Activated CD4-positive, alpha-beta T cell treated with anti-CD3 and anti-CD28 coated beads for 36 hours (primary cell): Measurements from ENCODE around the gene SPECC1. TPM values are rescaled to one million over a fixed set of nuclear protein-coding genes. Genes with fewer than 3 reads are reported as not detected.

Source experiments
- ATAC-seq: fragments of 200-7000 bp; cut with Tn5 transposase; one replicate; pipeline ENCODE4 v1.10.0; 2021; ENCODE audit warnings: mild to moderate bottlenecking, moderate library complexity
- CTCF ChIA-PET: fragments of 350-600 bp; sonication (Branson Sonifier 250); formaldehyde crosslinking; loops from one replicate; lab custom pipeline; 2021; ENCODE audit warnings: antibody characterized with exemption; lab: Charles Lee
- POLR2A ChIA-PET: fragments of 350-600 bp; sonication (Branson Sonifier 250); formaldehyde crosslinking; loops from one replicate; lab custom pipeline; 2021; ENCODE audit warnings: antibody characterized with exemption, inconsistent platforms; lab: Charles Lee
- DNase-seq: peaks from one replicate; pipeline ENCODE4 v3.0.0-alpha.2; 2020
- H3K27ac Mint-ChIP-seq: one replicate; pipeline ENCODE4 v1.8.0; 2021; ENCODE audit warnings: mixed read lengths
- H3K27me3 Mint-ChIP-seq: one replicate; pipeline ENCODE4 v1.8.0; 2021; ENCODE audit warnings: mixed read lengths
- H3K36me3 Mint-ChIP-seq: one replicate; pipeline ENCODE4 v1.8.0; 2021; ENCODE audit warnings: low read depth, mixed read lengths
- H3K4me1 Mint-ChIP-seq: one replicate; pipeline ENCODE4 v1.8.0; 2021; ENCODE audit warnings: mixed read lengths
- H3K4me3 Mint-ChIP-seq: one replicate; pipeline ENCODE4 v1.8.0; 2021; ENCODE audit warnings: mild to moderate bottlenecking, moderate library complexity, mixed read lengths
- H3K9me3 Mint-ChIP-seq: one replicate; pipeline ENCODE4 v1.8.0; 2021; ENCODE audit warnings: low read depth, mixed read lengths
- intact Hi-C, 2 experiments: fragments of 100-400 bp; cut with DNase I in 1 of 2; cut with micrococcal nuclease in 1 of 2; formaldehyde crosslinking; loops; one replicate each; pipeline versions ENCODE4 v1.14.2 to v1.15.1; 2022 to 2024; cut with DNase I, micrococcal nuclease
- total RNA-seq, 2 experiments: library from RNA; stranded (reverse); gene quantifications; one replicate each; pipeline ENCODE4 v1.2.3, GENCODE V29; 2021

SPECC1 gene
- total RNA-seq, 2 experiments from 2014 or later, result 6.1 to 10.4 TPM

DNA sequence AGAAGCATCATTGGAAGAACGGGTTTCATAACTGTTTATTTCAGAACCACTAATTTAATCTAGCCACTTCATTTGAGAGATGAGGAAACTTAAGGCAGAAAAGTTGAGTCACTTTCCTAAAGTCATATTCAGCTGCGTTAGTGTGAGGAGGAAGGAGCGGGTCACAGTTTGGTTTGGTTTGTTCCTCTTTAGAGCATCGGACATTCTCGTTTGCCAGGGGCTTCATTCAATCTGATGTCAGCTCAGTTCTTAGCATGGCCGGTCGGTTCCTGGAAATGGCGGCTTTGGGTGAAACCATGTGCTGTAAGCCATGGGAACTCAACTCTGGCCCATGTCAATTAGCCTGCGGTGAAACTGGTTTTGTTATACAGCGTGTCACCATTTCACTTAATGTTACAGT lies 271.7 kb downstream of the SPECC1 start:
- Mint-ChIP-seq H3K4me1 (peaks cover 63% of the 10 kb centered on the region), H3K9me3 (no peaks in the 10 kb centered on the region), H3K27ac (no peak overlapping the region), H3K4me3 (no peak overlapping the region), H3K36me3 (no peaks in the 10 kb centered on the region), H3K27me3 (no peaks in the 10 kb centered on the region)
- CTCF ChIA-PET, result interaction anchor here (0.7 to 1.0 kb wide), 2 partner anchors 10 to 552 kb away, joined by 3 to 5 read pairs; no protein-coding TSS in a partner anchor
- DNase-seq (peak; percentile 45), ATAC-seq (peak; percentile 67)
- intact Hi-C loops, result loop anchor here (2.0 kb wide), 1 partner anchor 46 kb away; no protein-coding TSS in a partner anchor
- POLR2A ChIA-PET, result no interaction called here

DNA sequence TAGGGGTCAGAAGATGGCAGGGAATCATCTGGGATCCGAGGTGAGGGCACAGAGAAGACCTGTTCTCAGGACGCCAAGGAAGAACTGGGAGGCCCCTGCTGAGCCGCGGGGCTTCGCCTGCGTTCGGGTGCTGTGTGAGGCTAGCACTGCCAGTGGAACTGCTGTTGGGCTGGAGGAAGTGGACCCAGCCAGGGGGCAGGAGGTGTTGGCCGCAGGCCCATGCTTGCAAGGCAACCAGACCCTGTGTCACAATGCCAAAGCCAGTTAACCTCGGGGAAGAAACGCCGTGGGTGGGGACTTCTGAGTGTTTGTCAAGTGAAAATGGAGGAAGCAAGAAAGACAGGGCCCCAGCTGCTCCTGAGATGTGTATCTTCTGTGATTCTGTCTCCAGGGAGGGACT lies 272.7 kb downstream of the SPECC1 start:
- ATAC-seq, result no peak
- Mint-ChIP-seq H3K4me3 (no peak overlapping the region), H3K4me1 (peaks cover 53% of the 10 kb centered on the region), H3K36me3 (no peaks in the 10 kb centered on the region), H3K9me3 (no peaks in the 10 kb centered on the region), H3K27me3 (no peaks in the 10 kb centered on the region), H3K27ac (no peak overlapping the region)
- intact Hi-C loops, result loop anchor here (2.0 kb wide), 1 partner anchor 47 kb away; no protein-coding TSS in a partner anchor
- peak; percentile 35 for DNase-seq
- CTCF ChIA-PET, result no interaction called here
- POLR2A ChIA-PET, result no interaction called here

DNA sequence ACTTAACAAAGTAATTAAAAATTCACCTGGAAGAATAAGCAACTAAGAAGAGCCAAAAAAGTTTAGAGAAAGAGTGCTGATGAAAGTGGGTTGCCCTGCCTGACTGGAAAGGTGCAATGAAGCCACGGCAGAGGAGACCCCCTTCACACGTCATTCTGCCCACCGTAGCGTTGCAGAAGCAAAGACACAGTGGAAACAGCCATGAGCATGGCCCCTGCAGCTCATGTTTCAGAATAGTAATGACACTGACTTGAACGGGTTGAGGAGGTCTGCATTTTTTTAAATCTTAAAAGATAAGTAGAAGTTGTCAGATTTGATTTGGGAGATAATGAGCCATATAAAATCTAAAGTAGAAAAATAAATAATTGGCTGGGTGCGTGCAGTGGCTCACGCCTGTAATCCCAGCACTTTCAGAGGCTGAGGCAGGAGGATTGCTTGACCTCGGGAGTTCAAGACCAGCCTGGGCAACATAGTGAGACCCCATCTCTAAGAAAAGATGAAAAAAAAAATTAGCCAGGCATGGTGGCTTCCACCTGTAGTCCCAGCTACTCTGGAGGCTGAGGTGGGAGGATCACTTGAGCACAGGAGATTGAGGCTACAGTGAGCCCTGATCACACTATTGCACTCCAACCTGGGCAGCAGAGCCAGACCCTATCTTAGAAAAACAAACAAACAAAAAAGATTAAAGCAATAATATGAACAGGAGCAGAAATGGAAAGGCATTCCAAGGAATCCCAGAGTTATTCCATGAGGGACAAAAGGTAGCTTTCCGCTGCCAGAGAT lies 273.6 kb downstream of the SPECC1 start:
- H3K36me3 Mint-ChIP-seq, result no peaks in the 10 kb centered on the region
- no peaks in the 10 kb centered on the region for H3K27me3 Mint-ChIP-seq
- ChIA-PET CTCF (interaction anchor here (1.8 kb wide), 1 partner anchor 77 kb away, joined by 4 read pairs; no protein-coding TSS in a partner anchor), POLR2A (no interaction called here)
- no peak overlapping the region for H3K27ac Mint-ChIP-seq
- peaks cover 44% of the 10 kb centered on the region for H3K4me1 Mint-ChIP-seq
- ATAC-seq, result no peak
- intact Hi-C loops, result no loop called here
- H3K9me3 Mint-ChIP-seq, result no peaks in the 10 kb centered on the region
- H3K4me3 Mint-ChIP-seq, result no peak overlapping the region
- no peak for DNase-seq

DNA sequence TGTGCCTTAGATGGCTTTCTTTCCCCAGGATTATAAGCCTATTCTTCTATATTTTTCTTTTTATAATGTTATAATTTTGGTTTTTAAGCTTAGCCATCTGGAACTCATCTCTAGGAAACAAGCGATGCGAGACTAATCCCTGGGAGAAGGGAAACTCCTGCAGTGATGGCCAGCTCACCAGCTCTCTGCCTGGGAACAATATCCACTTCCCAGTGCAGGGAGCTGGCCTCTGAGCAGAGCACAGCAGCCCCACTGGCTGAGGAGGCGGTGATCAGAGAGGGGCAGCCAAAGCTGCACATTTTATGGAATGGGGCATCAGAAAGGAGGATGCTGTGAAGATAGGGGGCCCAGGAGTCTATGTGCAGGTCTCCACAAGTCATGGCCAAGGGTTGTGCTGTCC lies 274.9 kb downstream of the SPECC1 start:
- POLR2A ChIA-PET, result no interaction called here
- CTCF ChIA-PET, result interaction anchor here (0.5 to 1.8 kb wide), 7 partner anchors 8 to 151 kb away, joined by 3 to 6 read pairs (median 3); no protein-coding TSS in a partner anchor

DNA sequence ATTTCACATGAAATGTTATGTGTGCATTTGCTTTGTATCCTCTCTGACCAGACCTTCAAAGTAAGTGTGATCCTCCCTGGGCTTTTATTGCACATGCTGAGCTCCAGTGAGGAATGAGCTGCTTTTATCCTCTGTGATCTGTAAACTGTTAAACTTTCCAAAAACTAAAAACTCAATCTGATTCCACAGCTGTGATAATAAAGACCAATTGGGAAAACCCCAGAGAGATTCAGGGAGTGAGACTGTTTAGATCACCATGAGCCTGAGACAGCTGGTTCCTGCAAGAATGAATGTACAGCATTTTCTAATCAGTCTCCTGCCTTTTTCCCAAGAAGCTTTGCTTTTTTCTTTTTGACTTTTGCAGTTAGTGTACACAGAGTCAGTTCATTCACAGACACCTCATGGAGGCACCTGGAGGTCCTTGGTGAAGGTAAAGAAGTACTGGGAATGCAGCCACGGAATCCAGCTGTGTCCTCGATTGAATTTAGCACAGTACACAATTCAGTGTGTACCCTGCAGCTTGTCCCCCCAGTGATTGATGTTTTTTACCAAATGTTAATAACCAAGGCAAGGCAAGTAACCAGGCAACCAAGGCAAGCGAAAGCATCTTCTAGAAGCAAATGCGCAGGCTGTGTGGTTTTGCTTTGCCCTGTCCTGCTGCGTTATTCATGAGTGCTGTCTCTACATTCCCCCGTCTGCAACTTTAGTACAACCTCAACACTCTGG lies 275.6 kb downstream of the SPECC1 start:
- Mint-ChIP-seq H3K9me3 (no peaks in the 10 kb centered on the region), H3K4me1 (peaks cover 29% of the 10 kb centered on the region), H3K27ac (no peak overlapping the region), H3K27me3 (no peaks in the 10 kb centered on the region), H3K4me3 (no peak overlapping the region), H3K36me3 (no peaks in the 10 kb centered on the region)
- ATAC-seq, result no peak
- intact Hi-C loops, result no loop called here
- no peak for DNase-seq
- ChIA-PET CTCF (interaction anchor here (0.5 to 1.8 kb wide), 6 partner anchors 9 to 152 kb away, joined by 3 to 6 read pairs (median 4); no protein-coding TSS in a partner anchor), POLR2A (no interaction called here)

More for the DNA sequence above, 274.9 kb downstream of the SPECC1 start:
- no peak overlapping the region for H3K27ac Mint-ChIP-seq
- H3K4me1 Mint-ChIP-seq, result peaks cover 33% of the 10 kb centered on the region
- no peaks in the 10 kb centered on the region for H3K9me3 Mint-ChIP-seq
- intact Hi-C loops, result no loop called here
- H3K4me3 Mint-ChIP-seq, result no peak overlapping the region
- H3K36me3 Mint-ChIP-seq, result no peaks in the 10 kb centered on the region
- H3K27me3 Mint-ChIP-seq, result no peaks in the 10 kb centered on the region
- DNase-seq, result no peak
- no peak for ATAC-seq

DNA sequence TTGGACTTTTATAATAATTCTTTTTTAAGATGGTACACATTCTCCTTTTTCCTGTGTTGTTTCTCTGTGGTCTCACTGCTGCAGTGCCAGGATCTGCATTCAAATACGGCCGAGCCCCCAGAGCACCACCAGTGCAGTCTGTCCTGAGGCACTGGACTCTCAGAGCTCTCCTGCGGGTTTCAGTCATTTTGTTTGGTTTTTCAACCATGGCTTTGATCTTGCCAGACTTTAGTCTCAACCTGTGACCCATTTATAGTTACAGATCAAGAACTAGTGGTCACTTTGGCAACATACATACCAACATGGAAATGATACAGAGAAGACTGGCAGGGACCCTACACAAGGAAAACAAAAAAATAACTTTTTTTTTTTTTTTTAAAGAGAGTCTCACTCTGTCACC lies 280.8 kb downstream of the SPECC1 start:
- intact Hi-C loops, result no loop called here
- no peaks in the 10 kb centered on the region for H3K36me3 Mint-ChIP-seq
- H3K27me3 Mint-ChIP-seq, result no peaks in the 10 kb centered on the region
- DNase-seq, result no peak
- H3K9me3 Mint-ChIP-seq, result no peaks in the 10 kb centered on the region
- no peak overlapping the region for H3K4me3 Mint-ChIP-seq
- ChIA-PET POLR2A (no interaction called here), CTCF (no interaction called here)
- ATAC-seq, result no peak
- no peak overlapping the region for H3K27ac Mint-ChIP-seq
- H3K4me1 Mint-ChIP-seq, result no peaks in the 10 kb centered on the region

DNA sequence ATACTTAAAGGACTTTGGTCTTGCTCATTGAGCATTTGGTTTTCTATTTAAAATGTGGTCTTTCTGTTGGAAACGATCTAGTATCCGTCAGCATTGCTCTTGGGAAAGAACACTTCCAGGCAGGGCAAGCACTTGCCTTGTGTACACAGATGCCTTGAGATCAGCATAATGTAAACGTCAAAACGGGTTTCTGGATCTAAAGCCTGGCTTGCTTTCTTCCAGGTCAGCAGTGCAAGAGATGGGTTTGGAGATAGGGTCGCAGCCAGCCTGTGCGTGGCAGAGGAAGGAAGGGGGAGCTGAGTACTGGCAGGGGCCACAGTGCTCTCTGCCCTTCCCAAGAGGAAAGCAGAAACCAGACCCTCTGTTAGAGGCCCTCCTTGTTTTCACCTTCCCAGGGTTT lies 282.7 kb downstream of the SPECC1 start:
- Mint-ChIP-seq H3K36me3 (no peaks in the 10 kb centered on the region), H3K4me1 (no peaks in the 10 kb centered on the region), H3K9me3 (no peaks in the 10 kb centered on the region), H3K27ac (no peak overlapping the region), H3K4me3 (no peak overlapping the region), H3K27me3 (no peaks in the 10 kb centered on the region)
- CTCF ChIA-PET, result interaction anchor here (0.6 to 0.9 kb wide), 2 partner anchors 19 to 20 kb away, joined by 3 to 5 read pairs; no protein-coding TSS in a partner anchor
- POLR2A ChIA-PET, result no interaction called here
- ATAC-seq (no peak), DNase-seq (no peak)
- intact Hi-C loops, result no loop called here

DNA sequence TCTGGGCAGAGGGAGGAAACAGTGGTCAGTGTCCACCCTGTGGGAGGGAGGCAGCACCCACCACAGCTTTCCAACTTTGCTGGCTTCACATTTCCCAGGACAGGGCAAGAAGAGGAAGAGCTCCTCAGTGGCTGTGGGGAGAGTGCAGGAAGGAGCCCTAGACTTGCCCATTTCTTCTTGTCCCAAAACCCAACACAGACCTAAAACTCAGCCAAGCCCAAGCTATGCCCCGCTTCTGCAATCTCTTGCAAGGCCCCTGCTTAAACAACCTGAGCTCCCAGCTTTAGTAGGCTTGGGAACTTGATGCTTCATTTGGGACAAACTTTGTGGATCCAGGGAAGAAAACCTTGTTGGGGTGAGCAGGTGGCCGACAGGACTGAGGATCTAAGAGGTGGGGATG lies 284.3 kb downstream of the SPECC1 start:
- H3K27me3 Mint-ChIP-seq, result no peaks in the 10 kb centered on the region
- intact Hi-C loops, result no loop called here
- ATAC-seq, result no peak
- no peaks in the 10 kb centered on the region for H3K9me3 Mint-ChIP-seq
- ChIA-PET POLR2A (no interaction called here), CTCF (interaction anchor here (0.7 kb wide), 1 partner anchor 16 kb away, joined by 4 read pairs; no protein-coding TSS in a partner anchor)
- H3K27ac Mint-ChIP-seq, result no peak overlapping the region
- no peaks in the 10 kb centered on the region for H3K36me3 Mint-ChIP-seq
- no peaks in the 10 kb centered on the region for H3K4me1 Mint-ChIP-seq
- H3K4me3 Mint-ChIP-seq, result no peak overlapping the region
- DNase-seq, result no peak

DNA sequence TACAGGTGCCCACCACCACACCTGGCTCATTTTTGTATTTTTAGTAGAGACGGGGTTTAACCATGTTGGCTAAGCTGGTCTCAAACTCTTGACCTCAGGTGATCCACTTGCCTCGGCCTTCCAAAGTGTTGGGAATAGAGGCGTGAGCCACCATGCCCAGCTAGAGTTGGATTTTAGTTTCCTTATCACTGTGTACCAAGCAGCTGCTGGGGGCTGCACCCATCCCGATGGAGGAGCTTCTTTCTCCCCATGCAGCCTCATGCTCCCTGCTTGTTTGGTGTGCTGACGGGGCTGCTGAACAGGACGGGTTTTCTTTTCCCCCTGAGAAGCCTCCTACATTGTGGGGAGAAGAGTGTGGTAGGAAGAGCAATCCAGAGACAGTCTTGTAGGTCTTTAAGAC lies 285.0 kb downstream of the SPECC1 start:
- Mint-ChIP-seq H3K4me3 (no peak overlapping the region), H3K36me3 (no peaks in the 10 kb centered on the region), H3K27me3 (no peaks in the 10 kb centered on the region), H3K9me3 (no peaks in the 10 kb centered on the region), H3K4me1 (no peaks in the 10 kb centered on the region), H3K27ac (no peak overlapping the region)
- ChIA-PET POLR2A (no interaction called here), CTCF (no interaction called here)
- intact Hi-C loops, result no loop called here
- no peak for DNase-seq
- no peak for ATAC-seq

DNA sequence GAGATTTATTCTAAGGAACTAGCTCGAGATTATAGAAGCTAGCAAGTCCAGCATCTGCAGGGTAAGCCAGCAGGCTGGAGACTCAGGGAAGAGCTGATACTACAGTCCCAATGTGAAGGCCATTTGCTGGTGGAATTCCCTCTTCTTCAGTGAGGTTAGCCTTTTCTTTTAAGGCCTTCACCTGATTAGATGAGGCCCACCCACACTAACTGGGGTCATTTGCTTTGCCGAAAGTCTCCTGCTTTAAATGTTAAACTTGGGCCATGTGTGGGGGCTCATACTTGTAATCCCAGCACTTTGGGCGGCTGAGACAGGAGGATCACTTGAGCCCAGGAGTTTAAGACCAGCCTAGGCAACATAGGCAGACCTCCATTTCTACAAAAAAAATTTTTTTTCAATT lies 289.9 kb downstream of the SPECC1 start:
- ATAC-seq (no peak), DNase-seq (no peak)
- Mint-ChIP-seq H3K27me3 (no peaks in the 10 kb centered on the region), H3K27ac (no peak overlapping the region), H3K4me3 (no peak overlapping the region), H3K36me3 (no peaks in the 10 kb centered on the region), H3K4me1 (no peaks in the 10 kb centered on the region), H3K9me3 (no peaks in the 10 kb centered on the region)
- ChIA-PET CTCF (interaction anchor here (1.0 kb wide), 1 partner anchor 72 kb away, joined by 4 read pairs; no protein-coding TSS in a partner anchor), POLR2A (no interaction called here)
- intact Hi-C loops, result no loop called here

DNA sequence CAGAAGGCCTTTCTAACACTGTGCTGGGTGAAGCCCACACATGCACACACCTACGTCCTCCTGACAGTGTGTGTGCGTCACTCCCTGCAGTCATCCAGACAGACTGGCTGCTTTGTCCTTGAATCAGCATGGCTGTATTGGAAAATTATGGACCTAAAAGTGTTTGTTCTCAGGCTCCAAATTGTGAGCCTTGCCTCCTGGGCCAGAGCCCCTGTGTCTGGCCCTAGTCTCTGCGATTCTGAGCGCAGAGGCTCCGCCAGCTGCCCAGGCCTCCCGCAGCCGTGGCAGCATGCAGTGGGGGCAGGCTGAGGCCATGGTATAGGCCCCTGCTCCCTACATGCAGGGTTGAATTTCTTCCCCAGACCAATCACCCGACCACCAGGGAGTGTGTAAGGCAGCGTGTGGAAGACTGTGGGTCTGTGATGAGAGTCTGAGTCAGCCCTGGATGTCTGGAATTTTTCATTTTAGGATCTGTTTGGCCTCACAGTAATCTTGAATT lies 291.3 kb downstream of the SPECC1 start:
- H3K36me3 Mint-ChIP-seq, result peaks cover 5% of the 10 kb centered on the region
- peaks cover 5% of the 10 kb centered on the region for H3K9me3 Mint-ChIP-seq
- H3K4me3 Mint-ChIP-seq, result no peak overlapping the region
- ChIA-PET POLR2A (no interaction called here), CTCF (no interaction called here)
- ATAC-seq (no peak), DNase-seq (no peak)
- intact Hi-C loops, result no loop called here
- peaks cover 7% of the 10 kb centered on the region for H3K4me1 Mint-ChIP-seq
- H3K27ac Mint-ChIP-seq, result no peak overlapping the region
- no peaks in the 10 kb centered on the region for H3K27me3 Mint-ChIP-seq
